Fibroblast of mammary gland (primary cell): ENCODE results near the gene CXCL12.
A peak's percentile ranks its signal among the peaks of the same experiment; 100 is the strongest.

Experiments used
- DNase-seq: peaks from one replicate; pipeline ENCODE4 v3.0.0-alpha.2; 2010; ENCODE audit warnings: low read depth
- H3K4me3 ChIP-seq: 2 replicates; pipeline ENCODE4 v1.5.1; 2011; ENCODE audit warnings: low read depth, mild to moderate bottlenecking, low read length, moderate library complexity; ENCODE audit not compliant: control insufficient read depth
- TF ChIP-seq, protein P1 (sequence below): conservative IDR thresholded peaks from 2 replicates; pipeline ENCODE4 v1.5.1; 2011; ENCODE audit warnings: low read depth, low read length, inconsistent platforms; ENCODE audit not compliant: control insufficient read depth, insufficient read depth

CXCL12 gene

GRCh38 chr10:44400541-44400940 is 15.6 kb upstream of the CXCL12 start:
- TF ChIP-seq, protein P1, sequence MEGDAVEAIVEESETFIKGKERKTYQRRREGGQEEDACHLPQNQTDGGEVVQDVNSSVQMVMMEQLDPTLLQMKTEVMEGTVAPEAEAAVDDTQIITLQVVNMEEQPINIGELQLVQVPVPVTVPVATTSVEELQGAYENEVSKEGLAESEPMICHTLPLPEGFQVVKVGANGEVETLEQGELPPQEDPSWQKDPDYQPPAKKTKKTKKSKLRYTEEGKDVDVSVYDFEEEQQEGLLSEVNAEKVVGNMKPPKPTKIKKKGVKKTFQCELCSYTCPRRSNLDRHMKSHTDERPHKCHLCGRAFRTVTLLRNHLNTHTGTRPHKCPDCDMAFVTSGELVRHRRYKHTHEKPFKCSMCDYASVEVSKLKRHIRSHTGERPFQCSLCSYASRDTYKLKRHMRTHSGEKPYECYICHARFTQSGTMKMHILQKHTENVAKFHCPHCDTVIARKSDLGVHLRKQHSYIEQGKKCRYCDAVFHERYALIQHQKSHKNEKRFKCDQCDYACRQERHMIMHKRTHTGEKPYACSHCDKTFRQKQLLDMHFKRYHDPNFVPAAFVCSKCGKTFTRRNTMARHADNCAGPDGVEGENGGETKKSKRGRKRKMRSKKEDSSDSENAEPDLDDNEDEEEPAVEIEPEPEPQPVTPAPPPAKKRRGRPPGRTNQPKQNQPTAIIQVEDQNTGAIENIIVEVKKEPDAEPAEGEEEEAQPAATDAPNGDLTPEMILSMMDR: no peak
- no peak overlapping the region for H3K4me3 ChIP-seq
- DNase-seq: no peak

DNA sequence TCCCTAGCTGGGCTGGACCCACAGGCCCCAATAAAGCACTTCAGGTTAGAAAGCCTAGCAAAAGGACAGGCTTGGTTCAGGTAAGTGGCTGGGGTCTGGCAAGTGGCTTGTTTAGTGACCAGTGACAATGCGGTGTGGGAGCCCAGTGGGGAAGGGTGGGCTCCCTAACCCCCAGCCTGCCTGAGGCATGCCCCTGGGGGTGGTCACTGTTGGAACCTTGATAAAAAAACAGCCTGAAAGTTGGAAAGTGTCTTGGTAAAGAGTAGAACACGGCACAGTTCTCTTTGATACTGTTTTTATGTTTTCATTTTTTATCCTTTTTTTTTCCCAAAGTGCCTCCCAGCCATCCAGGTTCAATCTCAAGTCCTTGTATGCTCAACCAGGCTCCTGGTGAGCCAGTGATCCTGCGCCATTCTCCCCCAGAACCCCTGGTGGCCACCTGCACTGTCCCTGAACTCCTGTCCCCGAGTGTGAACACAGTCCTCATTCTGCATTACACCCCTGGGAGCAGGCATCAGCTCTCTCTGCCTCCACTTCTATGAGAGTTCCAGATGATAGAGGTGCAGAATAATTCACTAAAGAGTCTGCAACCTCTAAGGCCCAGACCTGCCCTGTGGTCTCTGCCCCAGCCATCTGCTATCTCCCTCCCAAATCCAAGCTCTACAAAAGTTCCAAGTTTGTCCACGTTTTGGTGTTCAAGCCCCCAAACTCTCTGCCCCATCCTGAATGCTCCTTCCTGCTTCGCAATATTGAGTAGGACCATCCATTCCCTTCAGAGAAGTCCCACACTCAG is 15.0 kb upstream of the CXCL12 start:
- H3K4me3 ChIP-seq: no peak overlapping the region
- no peak for DNase-seq
- TF ChIP-seq, protein P1: no peak

DNA sequence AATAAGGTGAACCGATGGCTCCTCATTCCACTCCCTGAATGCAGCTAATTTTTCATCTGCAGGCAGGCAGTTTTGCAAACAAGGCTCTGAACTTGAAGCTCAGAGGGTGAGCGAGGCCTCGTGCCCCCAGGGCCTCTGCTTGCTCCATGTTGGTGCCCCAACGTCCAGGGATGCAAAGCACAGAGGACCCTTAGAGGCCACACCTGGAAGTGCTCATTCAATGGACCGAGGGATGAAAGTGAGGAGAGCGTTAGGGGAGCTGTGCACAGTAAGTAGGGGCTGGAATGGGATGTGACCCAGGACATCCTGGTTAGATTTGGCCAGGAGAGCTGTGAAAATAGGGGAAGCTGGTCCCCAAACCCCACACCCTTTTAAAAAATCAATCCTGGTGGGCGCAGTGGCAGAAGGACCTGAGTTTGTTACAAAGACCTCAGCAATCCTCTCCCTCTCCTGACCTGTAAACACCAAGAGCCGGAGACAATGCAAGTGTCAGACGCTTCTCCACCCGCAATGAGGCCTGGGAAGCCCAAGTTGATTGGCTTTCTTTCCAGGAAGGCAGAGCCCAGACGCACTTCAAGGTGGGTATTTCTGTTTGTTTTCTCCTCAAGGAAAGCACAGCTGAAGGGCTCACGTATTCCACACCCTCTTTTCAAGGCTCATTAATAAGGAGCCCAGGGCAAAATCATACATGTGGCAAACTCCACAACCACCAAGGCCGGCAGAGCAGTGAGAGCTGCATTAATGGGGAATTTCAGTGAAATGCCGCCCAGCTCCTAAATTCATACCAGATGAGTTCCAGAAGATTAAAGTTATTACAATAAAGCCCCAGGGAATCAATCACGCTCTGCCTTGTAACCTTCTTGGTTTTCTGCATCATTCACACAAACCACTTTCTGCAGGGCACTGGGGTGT is 14.1 kb upstream of the CXCL12 start:
- no peak overlapping the region for H3K4me3 ChIP-seq
- TF ChIP-seq, protein P1: no peak
- DNase-seq: peak; percentile 28

DNA sequence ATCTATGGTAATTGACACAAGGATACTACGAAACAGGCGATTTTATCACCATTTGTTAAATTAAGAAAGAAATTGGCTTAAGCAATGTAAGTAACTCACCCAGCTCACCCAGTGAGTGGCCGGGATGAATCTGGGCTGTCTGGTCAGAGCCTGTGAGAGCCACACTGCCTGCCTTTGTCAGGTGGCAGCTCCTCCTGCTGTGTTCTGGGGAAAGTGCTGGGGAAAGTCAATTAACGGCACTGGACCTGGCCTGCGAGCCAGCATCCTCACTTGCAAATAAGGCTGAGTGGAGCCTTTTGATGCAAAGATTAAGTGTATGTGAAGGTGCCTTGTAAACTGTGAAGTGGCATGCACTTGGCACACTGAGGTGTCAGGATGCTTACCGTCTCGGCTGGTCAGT is 13.4 kb upstream of the CXCL12 start:
- H3K4me3 ChIP-seq: no peak overlapping the region
- DNase-seq: no peak
- TF ChIP-seq, protein P1: no peak

- H3K4me3 ChIP-seq: no peak overlapping the region
- DNase-seq: no peak
- TF ChIP-seq, protein P1: no peak
Observed at GRCh38 chr10:44397476-44398225, 12.8 kb upstream of the CXCL12 start.

DNA sequence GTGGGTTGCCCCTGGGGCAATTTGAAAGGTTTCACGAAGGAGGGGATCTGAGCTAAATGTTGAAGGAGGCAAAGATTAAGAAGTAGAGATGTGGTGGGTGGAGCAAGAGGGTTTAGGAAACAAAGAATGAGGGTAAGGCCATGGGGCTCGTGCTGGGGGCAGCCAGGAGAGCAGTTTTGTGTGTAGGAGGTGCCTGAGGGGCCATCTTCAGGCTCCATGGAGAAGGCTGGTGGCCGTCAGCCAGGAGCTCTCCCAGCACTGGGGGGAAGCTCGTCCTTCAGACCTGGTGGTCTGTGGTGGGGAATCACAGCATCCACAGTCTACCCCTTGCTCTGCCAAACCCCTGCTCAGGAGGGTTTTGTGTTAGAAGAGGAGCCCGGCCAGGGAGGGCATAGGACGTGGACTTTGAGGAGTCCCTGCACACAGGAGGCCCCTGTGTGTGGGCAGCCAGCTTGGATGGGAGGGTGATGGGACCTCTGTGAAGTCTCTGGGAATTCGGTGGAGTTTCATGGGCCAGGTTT is 11.8 kb upstream of the CXCL12 start:
- no peak overlapping the region for H3K4me3 ChIP-seq
- TF ChIP-seq, protein P1: no peak
- no peak for DNase-seq
